Erythroblast (primary cell): ENCODE results near the gene KRTAP5-1.
A peak's percentile ranks its signal among the peaks of the same experiment; 100 is the strongest.
"Not testable (repeated sequence)": the region's sequence is repeated elsewhere in the genome, so short reads cannot be mapped to it uniquely, and the experiment has no call there.

Experiments used
- DNase-seq, 2 experiments: peaks; one replicate each; lab custom pipeline; 2025; lab: John Stamatoyannopoulos, UW
- GATA1 ChIP-seq: IDR thresholded peaks from 2 replicates; pipeline ENCODE4 v1.6.1; 2011; ENCODE audit warnings: low read depth, mild to moderate bottlenecking, control low read depth, low read length, moderate library complexity
- POLR2A ChIP-seq: IDR thresholded peaks from 2 replicates; pipeline ENCODE4 v1.6.1; 2011; ENCODE audit warnings: mild to moderate bottlenecking, low read length

The KRTAP5-1 gene, protein sequence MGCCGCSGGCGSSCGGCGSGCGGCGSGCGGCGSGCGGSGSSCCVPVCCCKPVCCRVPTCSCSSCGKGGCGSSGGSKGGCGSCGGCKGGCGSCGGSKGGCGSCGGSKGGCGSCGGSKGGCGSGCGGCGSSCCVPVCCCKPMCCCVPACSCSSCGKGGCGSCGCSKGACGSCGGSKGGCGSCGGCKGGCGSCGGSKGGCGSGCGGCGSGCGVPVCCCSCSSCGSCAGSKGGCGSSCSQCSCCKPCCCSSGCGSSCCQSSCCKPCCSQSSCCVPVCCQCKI

DNA sequence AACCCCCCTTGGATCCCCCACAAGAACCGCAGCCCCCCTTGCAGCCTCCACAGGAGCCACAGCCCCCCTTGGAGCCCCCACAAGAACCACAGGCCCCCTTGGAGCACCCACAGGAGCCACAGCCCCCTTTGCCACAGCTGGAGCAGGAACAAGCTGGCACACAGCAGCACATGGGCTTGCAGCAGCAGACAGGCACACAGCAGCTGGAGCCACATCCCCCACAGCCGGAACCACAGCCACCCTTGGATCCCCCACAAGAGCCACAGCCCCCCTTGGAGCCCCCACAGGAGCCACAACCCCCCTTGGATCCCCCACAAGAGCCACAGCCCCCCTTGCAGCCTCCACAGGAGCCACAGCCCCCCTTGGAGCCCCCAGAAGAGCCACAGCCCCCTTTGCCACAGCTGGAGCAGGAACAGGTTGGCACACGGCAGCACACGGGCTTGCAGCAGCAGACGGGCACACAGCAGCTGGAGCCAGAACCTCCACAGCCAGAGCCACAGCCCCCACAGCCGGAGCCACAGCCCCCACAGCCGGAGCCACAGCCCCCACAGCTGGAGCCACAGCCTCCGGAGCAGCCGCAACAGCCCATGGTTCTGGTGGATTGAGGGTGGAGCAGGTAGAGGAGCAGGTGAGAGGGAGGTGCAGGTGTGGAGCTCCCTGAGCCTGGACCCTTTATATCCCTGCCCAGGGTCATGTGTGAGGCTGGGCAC, at the start of gene KRTAP5-1:
Gene KRTAP5-1 (minus strand): TSS at position 623 of the 710 bp plus-strand sequence. CDS start 34 bp downstream, at position 589.
- not testable (repeated sequence) for DNase-seq

DNA sequence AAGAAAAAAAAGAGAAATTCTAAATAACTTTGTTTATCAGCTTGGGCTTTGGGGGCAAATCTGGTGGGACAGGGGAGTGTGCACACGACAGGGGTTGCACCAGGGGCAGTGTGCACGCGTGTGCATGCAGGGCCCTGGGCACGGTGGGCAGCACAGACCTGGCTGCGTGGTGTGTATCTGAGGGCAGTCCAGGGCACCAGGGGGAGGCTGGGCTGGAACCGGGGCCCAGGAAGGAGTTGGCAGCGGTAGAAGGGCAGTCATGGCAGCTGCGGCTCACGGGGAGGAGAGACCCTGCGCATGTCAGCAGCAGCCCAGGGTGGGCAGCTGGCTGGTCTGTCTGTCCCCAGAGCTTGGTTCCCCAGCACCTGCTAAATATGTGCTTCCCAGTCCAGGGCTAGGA, 48.8 kb upstream of the KRTAP5-1 start:
- DNase-seq, result no peak

DNA sequence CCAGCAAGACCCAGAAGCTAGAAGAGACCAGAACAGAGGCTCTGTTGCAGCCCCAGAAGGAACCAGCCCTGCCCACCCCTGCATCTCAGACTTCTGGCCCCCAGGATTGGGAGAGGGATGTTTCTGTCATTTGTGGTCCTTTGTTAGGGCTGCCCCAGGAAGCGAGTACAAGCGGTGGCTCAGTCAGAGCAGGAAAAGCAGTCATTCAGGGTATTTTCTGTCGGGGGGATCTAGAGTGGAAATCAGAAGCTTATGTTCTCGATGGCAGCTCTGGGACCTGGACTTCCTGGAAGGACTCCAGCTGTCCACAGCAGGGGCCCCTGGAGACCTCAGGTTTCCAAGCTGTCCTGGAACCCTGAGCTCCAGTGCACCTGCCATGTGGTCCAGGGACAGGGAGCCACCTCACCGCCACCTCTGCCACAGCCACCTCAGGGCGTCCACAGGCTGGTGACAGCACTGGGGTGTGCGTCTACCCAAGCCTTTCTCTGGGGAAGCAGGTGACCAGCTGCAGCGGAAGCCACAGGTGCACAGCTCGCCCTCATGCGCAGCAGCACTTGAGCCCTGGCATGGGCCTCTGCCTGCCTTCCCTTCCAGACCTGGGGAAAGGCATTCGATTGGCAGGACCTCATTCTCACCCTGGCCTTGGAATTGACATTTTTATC, 47.1 kb upstream of the KRTAP5-1 start:
- no peak for DNase-seq

More for the DNA sequence above, 48.8 kb upstream of the KRTAP5-1 start:
- TF ChIP-seq POLR2A (no peak), GATA1 (no peak)

DNA sequence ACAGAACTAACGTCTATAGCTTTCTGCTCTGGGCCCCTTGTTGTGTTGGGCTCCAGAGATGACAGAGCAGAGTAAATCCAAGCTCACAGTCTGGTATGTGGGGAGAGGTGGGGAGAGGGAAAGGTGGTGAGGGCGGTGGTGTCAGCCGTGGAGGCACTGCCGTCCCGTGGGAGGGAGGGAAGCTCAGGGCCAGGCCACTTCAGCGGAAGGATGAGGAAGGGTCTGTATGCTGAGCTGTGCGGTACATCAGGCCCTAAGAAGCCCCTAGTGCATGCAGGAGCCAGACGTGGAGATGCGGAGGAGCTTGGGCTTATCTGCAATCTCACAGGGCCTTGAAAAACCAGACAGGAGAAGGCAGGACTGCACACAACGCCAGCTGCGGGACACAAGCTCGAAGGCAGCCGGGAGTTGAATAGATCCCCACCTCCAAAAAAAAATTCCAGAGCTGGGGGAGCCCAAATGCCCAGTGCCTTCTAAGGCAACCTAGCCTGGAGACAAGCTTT, 46.0 kb upstream of the KRTAP5-1 start:
- TF ChIP-seq GATA1, result no peak
- no peak for TF ChIP-seq POLR2A
- DNase-seq, result no peak

More for the DNA sequence above, 47.1 kb upstream of the KRTAP5-1 start:
- TF ChIP-seq POLR2A, result no peak
- TF ChIP-seq GATA1, result no peak

DNA sequence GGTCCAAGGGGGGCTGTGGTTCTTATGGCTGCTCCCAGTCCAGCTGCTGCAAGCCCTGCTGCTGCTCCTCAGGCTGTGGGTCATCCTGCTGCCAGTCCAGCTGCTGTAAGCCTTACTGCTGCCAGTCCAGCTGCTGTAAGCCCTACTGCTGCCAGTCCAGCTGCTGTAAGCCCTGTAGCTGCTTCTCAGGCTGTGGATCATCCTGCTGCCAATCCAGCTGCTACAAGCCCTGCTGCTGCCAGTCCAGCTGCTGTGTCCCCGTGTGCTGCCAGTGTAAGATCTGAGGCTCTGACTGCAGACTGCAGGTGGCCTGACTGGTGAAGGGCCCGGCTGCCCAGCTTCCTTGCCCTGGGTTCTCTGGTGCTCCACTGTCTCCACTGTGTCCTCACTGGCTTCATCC, 45.2 kb upstream of the KRTAP5-1 start:
- no peak for DNase-seq
- TF ChIP-seq GATA1 (no peak), POLR2A (no peak)

DNA sequence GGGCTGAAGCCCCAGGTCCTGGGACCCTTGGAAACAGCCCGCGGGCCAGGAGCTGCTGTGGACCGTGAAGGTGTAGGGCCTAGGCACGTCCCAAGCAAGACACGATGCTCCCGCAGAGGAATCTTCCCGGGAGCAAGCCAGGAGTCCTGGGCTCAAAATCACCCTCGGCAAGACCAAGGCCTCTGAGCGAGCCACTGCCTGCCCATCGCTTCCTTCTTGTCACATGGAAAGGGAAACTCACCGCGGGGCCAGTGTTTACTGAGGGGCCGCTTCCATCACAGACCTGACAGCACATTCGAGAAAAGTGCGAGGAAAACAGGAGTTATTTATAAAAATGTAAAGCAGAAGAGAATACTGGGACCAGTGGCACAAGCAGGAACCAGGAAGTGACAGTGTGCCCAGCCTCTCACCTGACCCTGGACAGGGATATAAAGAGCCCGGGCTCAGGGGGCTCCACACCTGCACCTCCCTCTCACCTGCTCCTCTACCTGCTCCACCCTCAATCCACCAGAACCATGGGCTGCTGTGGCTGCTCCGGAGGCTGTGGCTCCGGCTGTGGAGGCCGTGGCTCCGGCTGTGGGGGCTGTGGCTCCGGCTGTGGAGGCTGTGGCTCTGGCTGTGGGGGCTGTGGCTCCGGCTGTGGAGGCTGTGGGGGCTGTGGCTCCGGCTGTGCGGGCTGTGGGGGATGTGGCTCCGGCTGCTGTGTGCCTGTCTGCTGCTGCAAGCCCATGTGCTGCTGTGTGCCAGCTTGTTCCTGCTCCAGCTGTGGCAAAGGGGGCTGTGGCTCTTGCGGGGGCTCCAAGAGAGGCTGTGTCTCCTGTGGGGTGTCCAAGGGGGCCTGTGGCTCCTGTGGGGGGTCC, 44.5 kb upstream of the KRTAP5-1 start, which contains the start of gene KRTAP5-5:
Gene KRTAP5-5 (plus strand): TSS at position 450 of the 860 bp plus-strand sequence. CDS start 66 bp downstream, at position 516.
- no peak for DNase-seq
- no peak for TF ChIP-seq POLR2A
- no peak for TF ChIP-seq GATA1

DNA sequence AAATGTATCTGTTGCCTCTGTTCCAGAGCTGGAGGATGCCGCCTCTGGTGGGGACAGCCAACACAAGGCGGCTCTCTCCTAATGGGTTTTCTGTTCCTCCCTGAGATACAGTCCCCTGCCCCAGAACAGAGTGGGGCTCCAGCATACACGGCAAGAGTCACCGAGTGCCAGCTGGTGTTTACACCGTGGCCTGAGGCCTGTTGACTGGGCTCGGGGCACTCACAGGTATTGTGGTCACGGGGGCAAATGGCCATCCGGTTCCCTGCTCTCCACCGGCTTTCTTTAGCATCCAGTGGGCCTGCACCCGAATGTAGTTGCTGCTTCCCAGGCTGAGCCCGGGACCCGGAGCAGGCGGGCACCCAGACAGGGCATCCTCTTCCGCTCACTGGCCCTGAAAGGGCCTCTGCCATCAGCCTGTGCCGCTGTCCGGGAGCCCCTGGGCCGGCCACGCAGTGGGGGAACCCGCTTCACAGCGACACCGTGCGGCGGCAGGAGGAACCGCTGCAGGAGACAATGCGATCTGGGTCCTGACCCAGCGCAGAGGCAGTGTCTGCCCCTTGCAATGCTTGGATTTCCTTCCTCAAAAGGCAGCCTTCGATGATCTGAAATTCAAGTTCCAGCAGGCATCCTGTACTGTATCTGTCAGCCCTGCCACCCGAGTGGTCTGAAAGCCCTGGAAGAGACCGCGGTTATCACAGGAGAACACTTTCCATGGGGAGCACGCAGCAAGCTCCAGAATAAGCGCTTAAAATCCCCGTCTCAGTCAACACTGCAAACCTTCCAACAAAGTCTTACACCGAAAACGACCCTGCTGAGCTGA, 43.6 kb upstream of the KRTAP5-1 start:
- peak; percentile 37 to 59 for DNase-seq
- TF ChIP-seq POLR2A (no peak), GATA1 (no peak)

DNA sequence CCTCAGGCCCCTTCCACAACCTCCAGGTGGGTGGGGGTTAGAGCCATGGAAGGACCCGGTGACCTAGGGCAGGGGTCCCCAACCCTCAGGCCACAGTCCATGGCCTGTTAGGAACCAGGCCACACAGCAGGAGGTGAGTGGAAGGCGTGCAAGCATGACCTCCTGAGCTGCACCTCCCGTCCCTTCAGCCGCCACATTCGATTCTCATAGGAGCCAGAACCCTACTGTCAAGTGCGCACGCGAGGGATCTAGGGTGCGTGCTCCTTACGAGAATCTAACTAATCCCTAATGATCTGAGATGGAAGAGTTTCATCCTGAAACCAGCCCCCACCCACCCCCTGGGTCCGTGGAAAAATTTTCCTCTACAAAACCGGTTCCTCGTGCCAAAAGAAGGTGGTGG, 40.5 kb upstream of the KRTAP5-1 start:
- TF ChIP-seq POLR2A, result no peak
- TF ChIP-seq GATA1, result no peak
- DNase-seq, result no peak

DNA sequence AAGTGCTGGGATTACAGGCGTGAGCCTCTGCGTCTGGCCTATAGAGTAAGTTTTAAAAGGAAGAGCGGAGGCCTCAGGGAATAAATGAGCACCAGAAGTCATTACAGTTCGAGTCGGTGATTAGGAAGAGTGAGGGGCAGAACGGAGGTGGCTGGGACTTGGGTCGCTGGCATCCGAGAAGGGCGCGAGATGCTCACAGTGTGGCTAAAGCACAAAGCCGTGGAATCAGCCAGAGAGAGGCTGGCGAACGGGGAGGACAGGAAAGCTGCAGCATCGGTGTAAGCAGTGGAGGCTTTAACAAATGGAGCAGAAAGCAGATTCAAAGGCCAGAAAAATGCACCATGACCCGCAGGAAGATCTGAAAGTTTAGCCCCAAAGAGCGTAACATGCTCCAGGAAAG, 39.5 kb upstream of the KRTAP5-1 start:
- TF ChIP-seq GATA1, result no peak
- no peak for TF ChIP-seq POLR2A
- DNase-seq, result no peak

DNA sequence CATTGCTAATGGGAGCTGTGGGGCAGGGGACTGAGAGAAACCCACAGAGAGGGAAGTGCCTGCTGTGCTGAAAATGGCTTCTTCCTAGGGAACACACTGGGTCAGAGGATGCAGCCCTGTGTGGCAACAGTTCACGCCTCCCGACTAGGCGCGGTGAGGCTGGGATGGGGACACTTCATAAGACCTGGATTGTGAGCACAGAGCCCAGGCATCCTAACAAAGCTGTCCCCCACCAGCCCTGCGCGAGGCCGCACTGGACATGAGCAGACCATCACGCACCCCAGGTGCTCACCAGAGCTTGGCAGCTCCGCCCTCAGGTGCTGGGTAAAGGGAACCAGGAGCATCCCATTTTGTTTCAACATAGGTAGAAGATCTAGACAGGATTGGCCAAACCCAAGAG, 38.6 kb upstream of the KRTAP5-1 start:
- DNase-seq, result no peak
- no peak for TF ChIP-seq GATA1
- no peak for TF ChIP-seq POLR2A

DNA sequence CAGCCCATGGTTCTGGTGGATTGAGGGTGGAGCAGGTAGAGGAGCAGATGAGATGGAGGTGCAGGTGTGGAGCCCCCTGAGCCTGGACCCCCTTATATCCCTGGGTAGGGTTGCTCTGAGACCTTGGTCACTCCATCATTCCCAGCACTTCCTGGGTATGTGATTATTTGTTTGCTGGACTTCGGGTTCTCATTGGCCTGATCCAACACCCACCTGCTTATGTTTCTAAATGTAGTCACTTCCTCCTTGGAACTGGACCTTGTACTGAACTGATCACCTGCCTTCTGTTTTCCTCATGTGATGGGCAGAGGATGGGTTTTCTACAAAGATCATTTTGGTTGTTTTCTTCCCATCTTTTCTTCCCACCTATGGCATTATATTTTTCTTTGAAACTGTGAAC, 37.0 kb upstream of the KRTAP5-1 start, which contains the start of gene KRTAP5-4:
Gene KRTAP5-4 (minus strand): TSS at position 53 of the 400 bp plus-strand sequence. CDS start 45 bp downstream, at position 8.
- DNase-seq, result no peak

DNA sequence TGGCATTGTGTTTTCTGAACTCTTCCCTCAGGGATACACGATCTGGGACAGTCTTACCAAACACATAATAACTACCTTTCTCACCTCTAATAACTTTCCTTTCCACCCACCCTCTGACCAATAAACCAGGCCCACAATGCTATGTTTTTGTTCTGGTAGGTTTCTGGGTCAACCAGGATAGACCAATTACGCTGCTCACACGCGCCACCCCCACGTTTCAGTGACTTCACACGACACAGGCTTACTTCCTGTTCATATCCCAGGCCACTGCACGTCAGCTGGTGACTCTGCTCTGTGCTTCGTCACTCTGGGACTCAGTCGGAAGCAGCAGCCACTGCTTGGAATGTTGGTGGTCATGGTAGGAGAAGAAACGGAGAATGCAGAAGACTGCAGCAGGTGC, 34.4 kb upstream of the KRTAP5-1 start:
- no peak for TF ChIP-seq POLR2A
- no peak for TF ChIP-seq GATA1
- no peak for DNase-seq

More for the DNA sequence above, 37.0 kb upstream of the KRTAP5-1 start, which contains the start of gene KRTAP5-4:
- TF ChIP-seq POLR2A (no peak), GATA1 (no peak)

DNA sequence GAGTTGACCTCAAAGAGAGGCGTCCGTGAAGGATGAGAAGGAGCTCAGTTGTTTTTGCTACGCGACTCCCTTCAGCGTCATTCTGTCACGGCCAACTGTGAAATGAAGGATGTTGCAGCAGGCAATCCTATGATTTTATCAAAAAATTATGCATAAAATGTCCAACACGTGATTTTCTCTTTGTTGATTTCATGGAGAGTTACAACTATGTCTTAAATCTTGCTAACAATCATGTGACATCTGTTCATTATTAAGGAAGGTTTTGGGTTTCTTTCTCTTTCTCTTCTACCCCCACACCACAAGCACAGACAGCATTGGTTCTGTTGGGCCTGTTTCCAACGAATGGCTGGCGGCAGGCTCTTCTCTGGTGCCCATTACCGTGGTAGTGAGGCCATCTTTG, 33.1 kb upstream of the KRTAP5-1 start:
- no peak for DNase-seq
- TF ChIP-seq POLR2A (no peak), GATA1 (no peak)
